RWPE2 (cell line): ENCODE results near the gene LLGL1.

Source experiments
- ATAC-seq: fragments of 200-7000 bp; cut with Tn5 transposase; 3 replicates; pipeline ENCODE4 v1.9.1; 2021; ENCODE audit warnings: low read depth
- DNase-seq: peaks from one replicate; pipeline ENCODE4 v3.0.0-alpha.2; 2020; ENCODE audit warnings: low spot score
- H3K27ac ChIP-seq: fragments of 450-650 bp; 2 replicates; pipeline ENCODE4 v1.5.1; 2017; ENCODE audit warnings: mild to moderate bottlenecking; ENCODE audit not compliant: poor library complexity, severe bottlenecking
- H3K27me3 ChIP-seq: fragments of 250-450 bp; sonication (Bioruptor Pico); 2 replicates; pipeline ENCODE4 v1.5.1; 2021; ENCODE audit warnings: mild to moderate bottlenecking, moderate library complexity; ENCODE audit not compliant: insufficient read depth, poor library complexity, severe bottlenecking
- H3K36me3 ChIP-seq: fragments of 250-450 bp; sonication (Bioruptor Pico); 2 replicates; pipeline ENCODE4 v1.5.1; 2020; ENCODE audit warnings: low read depth, mild to moderate bottlenecking, moderate library complexity
- H3K4me1 ChIP-seq: fragments of 250-450 bp; sonication (Bioruptor Pico); 2 replicates; pipeline ENCODE4 v1.5.1; 2021; ENCODE audit warnings: mild to moderate bottlenecking, moderate library complexity; ENCODE audit not compliant: insufficient read depth, poor library complexity, severe bottlenecking
- H3K4me3 ChIP-seq: fragments of 250-450 bp; sonication (Bioruptor Pico); 2 replicates; pipeline ENCODE4 v1.5.1; 2021; ENCODE audit warnings: mild to moderate bottlenecking, moderate library complexity; ENCODE audit not compliant: severe bottlenecking
- H3K9me3 ChIP-seq: fragments of 250-450 bp; sonication (Bioruptor Pico); 2 replicates; pipeline ENCODE4 v1.5.1; 2021; ENCODE audit warnings: mild to moderate bottlenecking, moderate library complexity; ENCODE audit not compliant: severe bottlenecking
- TF ChIP-seq, protein P1 (sequence below): fragments of 450-650 bp; IDR thresholded peaks from one replicate; pipeline ENCODE4 v1.5.1; 2017; ENCODE audit warnings: mild to moderate bottlenecking, moderate library complexity; ENCODE audit not compliant: poor library complexity, severe bottlenecking

LLGL1 gene

DNA sequence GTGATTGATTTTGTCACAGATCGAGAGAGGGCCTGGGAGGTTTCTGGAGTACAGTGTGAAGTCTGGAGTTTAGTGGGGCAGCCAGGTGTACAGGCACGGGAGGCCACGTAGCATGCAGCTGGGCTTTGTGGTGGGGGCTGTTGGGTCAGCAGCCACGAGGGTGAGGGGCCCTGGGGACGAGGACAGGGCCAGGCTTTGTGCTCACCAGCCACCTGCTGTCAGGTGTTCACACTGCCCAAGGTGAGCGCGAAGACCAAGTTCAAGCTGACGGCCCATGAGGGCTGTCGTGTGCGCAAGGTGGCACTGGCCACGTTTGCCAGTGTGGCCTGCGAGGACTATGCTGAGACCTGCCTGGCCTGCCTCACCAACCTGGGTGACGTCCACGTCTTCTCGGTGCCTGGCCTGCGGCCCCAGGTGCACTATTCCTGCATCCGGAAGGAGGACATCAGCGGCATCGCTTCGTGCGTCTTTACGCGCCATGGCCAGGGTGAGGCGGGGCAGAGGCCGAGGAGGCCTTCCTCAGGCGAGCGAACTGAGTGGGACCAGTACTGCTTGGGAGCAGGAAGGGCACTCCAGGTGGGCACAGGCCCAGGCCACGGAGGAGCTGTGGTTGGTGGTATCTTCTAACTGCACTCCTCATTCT, 15.9 kb downstream of the LLGL1 start:
- H3K27me3 ChIP-seq: no peaks in the 10 kb centered on the region
- H3K4me1 ChIP-seq: no peaks in the 10 kb centered on the region
- no peak overlapping the region for H3K27ac ChIP-seq
- ATAC-seq (no peak), DNase-seq (no peak)
- H3K9me3 ChIP-seq: no peaks in the 10 kb centered on the region
- H3K36me3 ChIP-seq: peaks cover 33% of the 10 kb centered on the region
- TF ChIP-seq, protein P1, sequence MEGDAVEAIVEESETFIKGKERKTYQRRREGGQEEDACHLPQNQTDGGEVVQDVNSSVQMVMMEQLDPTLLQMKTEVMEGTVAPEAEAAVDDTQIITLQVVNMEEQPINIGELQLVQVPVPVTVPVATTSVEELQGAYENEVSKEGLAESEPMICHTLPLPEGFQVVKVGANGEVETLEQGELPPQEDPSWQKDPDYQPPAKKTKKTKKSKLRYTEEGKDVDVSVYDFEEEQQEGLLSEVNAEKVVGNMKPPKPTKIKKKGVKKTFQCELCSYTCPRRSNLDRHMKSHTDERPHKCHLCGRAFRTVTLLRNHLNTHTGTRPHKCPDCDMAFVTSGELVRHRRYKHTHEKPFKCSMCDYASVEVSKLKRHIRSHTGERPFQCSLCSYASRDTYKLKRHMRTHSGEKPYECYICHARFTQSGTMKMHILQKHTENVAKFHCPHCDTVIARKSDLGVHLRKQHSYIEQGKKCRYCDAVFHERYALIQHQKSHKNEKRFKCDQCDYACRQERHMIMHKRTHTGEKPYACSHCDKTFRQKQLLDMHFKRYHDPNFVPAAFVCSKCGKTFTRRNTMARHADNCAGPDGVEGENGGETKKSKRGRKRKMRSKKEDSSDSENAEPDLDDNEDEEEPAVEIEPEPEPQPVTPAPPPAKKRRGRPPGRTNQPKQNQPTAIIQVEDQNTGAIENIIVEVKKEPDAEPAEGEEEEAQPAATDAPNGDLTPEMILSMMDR: no peak
- no peak overlapping the region for H3K4me3 ChIP-seq

DNA sequence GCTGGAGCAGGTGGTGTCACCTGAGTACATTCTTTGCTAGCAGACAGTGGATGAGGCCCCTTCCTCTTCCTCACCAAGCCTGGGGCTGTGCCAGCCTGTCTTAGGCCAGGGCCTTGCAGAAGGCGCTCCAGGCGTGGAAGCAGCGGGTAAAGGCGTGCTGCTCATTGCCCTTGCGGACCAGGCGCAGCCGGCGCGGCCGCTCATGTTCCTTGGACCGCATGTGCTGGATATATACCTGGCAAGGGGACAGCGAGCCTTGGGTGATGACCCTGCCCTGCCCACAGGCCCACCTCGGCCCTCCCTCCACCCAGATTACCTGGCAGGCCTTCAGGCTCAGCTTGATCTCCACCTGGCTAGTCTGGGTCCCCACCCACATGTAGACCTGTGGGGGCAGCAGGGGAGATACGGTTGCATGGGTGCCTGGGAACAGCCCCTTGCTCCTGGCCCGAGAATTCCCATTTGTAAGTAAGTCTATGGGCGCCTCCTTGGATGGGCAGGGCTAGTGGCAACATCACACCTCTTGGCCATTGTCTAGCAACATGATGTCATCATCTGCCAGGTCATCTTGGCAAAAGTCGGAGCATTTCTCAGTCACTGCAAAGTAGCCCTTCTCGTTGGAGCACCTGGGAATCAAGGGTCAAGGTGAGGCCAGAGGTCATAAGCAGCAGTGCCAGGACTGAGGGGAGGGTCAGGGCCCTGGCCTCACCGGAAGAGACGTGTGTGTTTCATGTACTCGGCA, 19.8 kb downstream of the LLGL1 start:
- Histone ChIP-seq H3K36me3 (peaks cover 52% of the 10 kb centered on the region), H3K9me3 (no peaks in the 10 kb centered on the region), H3K4me1 (peaks cover 4% of the 10 kb centered on the region), H3K27me3 (no peaks in the 10 kb centered on the region), H3K4me3 (no peak overlapping the region), H3K27ac (no peak overlapping the region)
- DNase-seq: no peak
- TF ChIP-seq, protein P1: no peak
- no peak for ATAC-seq

DNA sequence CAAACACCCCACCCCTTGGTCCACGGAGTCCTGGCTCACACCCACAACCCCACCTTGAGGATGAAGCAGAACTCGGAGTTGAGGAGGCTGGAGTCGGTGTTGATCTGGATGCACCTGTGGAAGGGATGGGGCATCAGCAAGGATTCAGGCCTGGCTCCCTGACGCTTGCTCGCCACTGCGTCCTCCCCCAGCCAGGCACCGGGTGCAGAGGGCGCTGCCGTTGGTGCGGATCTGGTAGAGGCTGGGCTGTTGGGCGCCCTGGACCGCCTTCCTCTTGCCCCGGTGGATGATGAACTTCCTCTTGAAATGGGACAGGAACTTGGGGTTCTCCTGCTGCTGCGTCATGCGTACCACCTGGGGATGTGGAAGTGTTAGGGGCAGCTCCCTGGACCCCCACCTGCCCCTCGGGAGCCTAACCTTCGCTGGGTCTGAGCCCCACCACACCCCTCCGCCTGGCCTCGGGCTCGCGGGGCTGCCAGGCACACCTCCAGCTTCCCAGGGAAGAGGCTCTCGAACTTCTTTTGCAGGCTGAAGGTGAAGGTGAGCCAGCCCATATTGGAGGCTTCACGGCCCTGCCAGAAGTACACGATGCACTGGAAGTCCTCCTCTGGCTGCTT, 20.8 kb downstream of the LLGL1 start:
- TF ChIP-seq, protein P1: no peak
- Histone ChIP-seq H3K27me3 (no peaks in the 10 kb centered on the region), H3K27ac (peak overlapping the region; percentile 48), H3K36me3 (peaks cover 62% of the 10 kb centered on the region), H3K4me1 (peaks cover 4% of the 10 kb centered on the region), H3K9me3 (no peaks in the 10 kb centered on the region), H3K4me3 (no peak overlapping the region)
- no peak for DNase-seq
- no peak for ATAC-seq

DNA sequence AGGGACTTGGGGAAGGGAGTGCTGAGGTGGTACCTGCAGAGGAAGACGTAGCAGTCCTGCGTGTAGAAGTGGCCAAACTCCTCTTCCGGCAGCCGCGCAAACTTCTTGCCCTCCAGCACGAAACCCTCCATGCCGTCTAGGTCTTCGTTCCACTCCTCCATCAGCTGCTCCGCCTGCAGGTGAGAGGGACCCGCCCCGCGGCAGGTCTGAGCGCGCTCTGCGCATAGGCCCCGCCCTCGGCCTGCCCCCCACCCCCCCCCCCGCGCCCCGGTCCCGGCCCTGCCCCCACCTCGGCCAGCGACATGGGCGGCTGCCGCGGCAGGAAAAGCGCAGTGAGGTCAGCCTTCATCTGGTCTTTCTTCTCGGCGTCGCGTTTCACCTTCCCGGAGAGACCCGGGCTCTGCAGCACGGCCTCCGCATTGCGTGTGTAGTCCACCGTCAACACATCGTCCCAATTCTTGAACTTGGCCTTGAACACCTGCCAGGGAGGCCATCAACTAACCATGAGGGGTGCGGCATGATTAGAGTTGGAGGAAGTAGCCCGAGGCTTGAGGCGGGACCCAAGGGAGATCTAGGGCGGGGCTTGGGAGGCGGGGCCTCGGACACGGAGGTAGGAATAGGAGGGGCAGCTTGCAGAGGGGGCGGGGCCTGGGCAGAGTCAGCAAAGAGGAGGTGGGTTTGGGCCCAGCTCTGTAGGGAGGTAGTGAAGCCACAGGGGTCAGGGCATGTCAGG, 21.6 kb downstream of the LLGL1 start:
- Histone ChIP-seq H3K36me3 (peaks cover 70% of the 10 kb centered on the region), H3K27ac (peak overlapping the region; percentile 48), H3K27me3 (no peaks in the 10 kb centered on the region), H3K4me1 (peaks cover 4% of the 10 kb centered on the region), H3K9me3 (no peaks in the 10 kb centered on the region), H3K4me3 (peak overlapping the region; percentile 19)
- DNase-seq (peak; percentile 94), ATAC-seq (peak; percentile 75)
- TF ChIP-seq, protein P1: no peak
